GM13977 (cell line): ENCODE data around the gene EFCAB11.

Source experiments
- DNase-seq: peaks from one replicate; pipeline ENCODE4 v3.0.0; 2012; ENCODE audit warnings: low spot score
- in situ Hi-C: fragments of 300-500 bp; cut with MboI; formaldehyde crosslinking; loops from one replicate; pipeline ENCODE4 v1.12.0; 2022; ENCODE audit warnings: low sequenced_read_pairs, low pct_unique_long_range_greater_than_20kb, mixed read lengths, inconsistent platforms; ENCODE audit not compliant: unreplicated experiment
- TF ChIP-seq, protein P1 (sequence below): IDR thresholded peaks from 2 replicates; pipeline ENCODE4 v1.5.1; 2012; ENCODE audit warnings: mild to moderate bottlenecking, control low read depth; ENCODE audit not compliant: insufficient read depth; ENCODE audit errors: extremely low read depth, missing control alignments

Gene EFCAB11

DNA sequence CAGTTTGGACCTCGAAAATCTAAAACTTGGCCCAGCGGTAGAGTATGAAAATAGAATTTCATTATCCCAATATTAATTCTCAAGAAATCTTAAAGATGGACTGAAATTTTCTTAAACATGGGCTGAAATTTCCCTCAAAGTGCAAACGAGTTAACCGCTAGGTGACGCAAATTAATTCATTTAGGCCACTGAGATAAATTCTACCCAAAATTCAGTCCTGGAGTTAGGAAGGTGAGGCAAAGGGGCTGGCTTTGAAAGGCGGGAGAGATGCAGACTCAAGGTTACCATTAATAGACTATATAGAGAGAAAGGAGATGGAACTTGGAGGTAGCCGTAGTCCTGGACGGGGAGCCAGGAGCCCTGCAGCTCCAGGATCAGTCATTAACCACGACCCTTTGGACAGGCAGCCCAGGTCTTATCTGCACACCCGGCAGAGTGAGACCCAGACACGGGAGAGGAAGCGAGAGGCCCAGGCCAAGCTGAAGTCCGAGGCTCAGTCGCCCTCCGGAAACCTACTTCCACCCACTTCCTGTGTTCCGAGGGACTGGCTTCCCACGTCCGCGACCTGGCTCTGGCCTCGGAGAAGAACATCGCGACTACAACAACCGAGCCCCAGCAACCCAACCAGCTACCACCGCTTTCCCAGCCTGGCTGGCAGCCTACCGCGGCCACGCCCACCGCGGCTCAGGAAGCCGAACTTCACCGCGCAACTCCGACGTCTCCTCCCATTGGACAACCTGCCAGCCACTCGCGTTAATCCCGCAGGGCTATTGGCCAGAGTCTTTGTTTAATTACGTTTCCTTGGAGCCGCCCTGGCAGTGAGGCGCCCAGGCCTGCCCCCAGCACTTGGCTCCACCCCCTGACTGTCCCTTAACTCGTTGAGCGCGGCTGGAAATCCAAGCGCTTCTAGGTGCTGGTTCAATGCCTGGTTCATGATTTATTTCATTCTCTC, at the start of gene EFCAB11:
EFCAB11 (minus strand) TSS at position 661 of the 952 bp plus-strand sequence; CDS start at position 591, 70 bp downstream.
- DNase-seq, result peak; percentile 92
- TF ChIP-seq, protein P1, sequence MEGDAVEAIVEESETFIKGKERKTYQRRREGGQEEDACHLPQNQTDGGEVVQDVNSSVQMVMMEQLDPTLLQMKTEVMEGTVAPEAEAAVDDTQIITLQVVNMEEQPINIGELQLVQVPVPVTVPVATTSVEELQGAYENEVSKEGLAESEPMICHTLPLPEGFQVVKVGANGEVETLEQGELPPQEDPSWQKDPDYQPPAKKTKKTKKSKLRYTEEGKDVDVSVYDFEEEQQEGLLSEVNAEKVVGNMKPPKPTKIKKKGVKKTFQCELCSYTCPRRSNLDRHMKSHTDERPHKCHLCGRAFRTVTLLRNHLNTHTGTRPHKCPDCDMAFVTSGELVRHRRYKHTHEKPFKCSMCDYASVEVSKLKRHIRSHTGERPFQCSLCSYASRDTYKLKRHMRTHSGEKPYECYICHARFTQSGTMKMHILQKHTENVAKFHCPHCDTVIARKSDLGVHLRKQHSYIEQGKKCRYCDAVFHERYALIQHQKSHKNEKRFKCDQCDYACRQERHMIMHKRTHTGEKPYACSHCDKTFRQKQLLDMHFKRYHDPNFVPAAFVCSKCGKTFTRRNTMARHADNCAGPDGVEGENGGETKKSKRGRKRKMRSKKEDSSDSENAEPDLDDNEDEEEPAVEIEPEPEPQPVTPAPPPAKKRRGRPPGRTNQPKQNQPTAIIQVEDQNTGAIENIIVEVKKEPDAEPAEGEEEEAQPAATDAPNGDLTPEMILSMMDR, result peak; percentile 10
- in situ Hi-C loops, result no loop called here

DNA sequence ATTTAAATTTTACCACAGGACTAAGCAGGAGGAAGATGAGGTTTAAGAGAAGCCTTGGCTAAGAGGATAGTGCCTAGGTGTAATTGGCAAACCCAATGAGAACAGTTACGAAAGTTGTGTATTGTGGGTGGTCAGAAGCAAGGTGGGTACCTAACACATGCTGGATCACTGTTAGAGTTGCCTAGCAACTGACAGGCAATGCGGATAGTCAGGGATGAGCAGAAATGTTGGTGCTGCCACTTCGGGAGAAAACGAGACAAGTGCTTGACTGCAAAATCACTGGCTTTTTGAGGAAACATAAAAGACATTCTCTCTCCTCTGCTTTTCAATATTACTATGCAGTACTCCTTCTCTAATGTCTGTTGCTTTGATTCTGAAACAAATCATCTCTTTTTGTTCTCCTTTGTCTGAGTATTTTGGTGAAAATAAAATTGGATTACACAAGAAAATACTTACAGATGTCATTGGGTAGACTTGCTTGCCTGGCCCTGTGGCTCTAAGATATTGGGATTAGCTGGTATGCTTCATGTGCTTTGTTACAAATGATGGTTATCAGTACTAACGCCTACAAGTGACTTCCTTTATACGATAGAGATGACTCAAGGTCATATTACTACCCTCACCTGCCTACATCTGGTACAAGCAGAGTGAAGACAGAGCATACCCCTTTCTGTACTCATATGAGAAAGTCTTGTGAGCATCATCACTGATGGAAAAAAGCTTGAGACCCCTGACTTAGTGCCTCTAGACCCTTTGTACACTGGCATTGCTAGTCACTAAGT, 49.2 kb upstream of the EFCAB11 start:
- in situ Hi-C loops, result no loop called here

DNA sequence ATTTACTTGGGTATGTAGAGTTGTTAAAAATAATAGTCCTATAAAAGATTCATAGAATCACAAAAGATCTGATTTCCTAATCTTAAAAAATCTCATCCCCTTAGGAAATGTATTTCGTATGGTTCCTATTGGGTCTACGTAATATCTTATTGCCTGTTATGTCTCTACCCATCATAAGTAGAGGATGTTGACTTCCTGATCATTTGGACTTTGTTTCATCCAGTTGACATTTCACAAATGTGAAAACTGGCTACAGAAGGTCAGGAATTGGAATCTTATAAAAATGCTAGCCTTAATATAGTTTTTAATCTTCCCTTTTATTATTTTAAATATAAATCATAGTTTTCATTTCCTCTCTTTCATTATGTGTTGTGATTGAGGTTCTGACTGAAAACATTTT, 46.4 kb upstream of the EFCAB11 start:
- in situ Hi-C loops, result no loop called here
- TF ChIP-seq, protein P1, result no peak
- DNase-seq, result no peak

More for the DNA sequence above, 49.2 kb upstream of the EFCAB11 start:
- TF ChIP-seq, protein P1, result no peak
- no peak for DNase-seq

GRCh38 chr14:89996963-89997362, 42.4 kb upstream of the EFCAB11 start:
- TF ChIP-seq, protein P1, result no peak
- in situ Hi-C loops, result no loop called here
- no peak for DNase-seq

GRCh38 chr14:89992273-89992672, 37.7 kb upstream of the EFCAB11 start:
- DNase-seq, result no peak
- TF ChIP-seq, protein P1, result no peak
- in situ Hi-C loops, result no loop called here

DNA sequence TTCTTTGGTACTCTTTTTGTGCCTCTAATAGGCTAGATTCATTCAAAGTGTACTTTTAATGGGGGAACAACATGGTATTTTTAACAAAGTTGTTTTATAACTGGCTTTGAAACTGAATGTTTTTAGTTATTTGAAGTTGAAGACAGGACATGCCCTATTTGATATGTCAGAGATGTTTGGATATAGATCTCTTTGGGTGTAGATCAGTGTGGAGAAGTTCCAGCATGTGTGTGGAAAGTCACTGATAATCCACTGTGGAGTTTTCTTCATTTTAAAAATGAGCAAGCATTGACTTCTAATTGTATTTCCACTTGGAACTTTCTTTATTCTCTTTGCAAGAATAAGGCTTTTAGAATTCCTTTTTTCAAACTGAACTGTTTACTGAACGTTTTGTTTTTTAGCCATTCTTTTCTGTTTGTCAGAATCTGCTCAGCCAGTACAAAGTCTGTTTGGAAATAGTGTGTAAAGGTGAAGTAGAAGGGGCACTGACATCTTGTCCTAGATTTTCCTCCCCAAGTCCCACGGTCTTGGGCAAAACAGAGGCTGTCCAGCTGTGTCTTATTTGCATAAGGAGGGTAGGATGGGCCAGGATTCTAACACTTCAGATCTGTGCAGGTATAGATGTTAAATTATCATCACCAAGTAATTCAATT, 36.2 kb upstream of the EFCAB11 start:
- in situ Hi-C loops, result no loop called here
- no peak for DNase-seq
- TF ChIP-seq, protein P1, result no peak
